Adipocyte (in vitro differentiated cells): ENCODE data around the gene DHX15.

Experiments
- DNase-seq: peaks from one replicate; pipeline ENCODE4 v3.0.0-alpha.2; 2015; ENCODE audit warnings: low read depth
- H3K27me3 ChIP-seq: replicated peaks from 2 replicates; pipeline ENCODE4 v1.7.0; 2013; ENCODE audit warnings: mild to moderate bottlenecking, low read length, moderate library complexity; ENCODE audit not compliant: control insufficient read depth, insufficient read depth
- H3K36me3 ChIP-seq: 2 replicates; pipeline ENCODE4 v1.7.0; 2013; ENCODE audit warnings: low read length, mild to moderate bottlenecking, moderate library complexity; ENCODE audit not compliant: control insufficient read depth, insufficient read depth, severe bottlenecking
- H3K4me1 ChIP-seq: 2 replicates; pipeline ENCODE4 v1.7.0; 2013; ENCODE audit warnings: mild to moderate bottlenecking, low read length, moderate library complexity; ENCODE audit not compliant: control insufficient read depth, insufficient read depth
- H3K4me3 ChIP-seq: 2 replicates; pipeline ENCODE4 v1.7.0; 2013; ENCODE audit warnings: mild to moderate bottlenecking, low read length, moderate library complexity
- H3K9ac ChIP-seq: 2 replicates; pipeline ENCODE4 v1.7.0; 2013; ENCODE audit warnings: mild to moderate bottlenecking, low read length, moderate library complexity
- H3K9me3 ChIP-seq: 2 replicates; pipeline ENCODE4 v1.7.0; 2013; ENCODE audit warnings: mild to moderate bottlenecking, low read length, moderate library complexity; ENCODE audit not compliant: control insufficient read depth

The DHX15 gene

DNA sequence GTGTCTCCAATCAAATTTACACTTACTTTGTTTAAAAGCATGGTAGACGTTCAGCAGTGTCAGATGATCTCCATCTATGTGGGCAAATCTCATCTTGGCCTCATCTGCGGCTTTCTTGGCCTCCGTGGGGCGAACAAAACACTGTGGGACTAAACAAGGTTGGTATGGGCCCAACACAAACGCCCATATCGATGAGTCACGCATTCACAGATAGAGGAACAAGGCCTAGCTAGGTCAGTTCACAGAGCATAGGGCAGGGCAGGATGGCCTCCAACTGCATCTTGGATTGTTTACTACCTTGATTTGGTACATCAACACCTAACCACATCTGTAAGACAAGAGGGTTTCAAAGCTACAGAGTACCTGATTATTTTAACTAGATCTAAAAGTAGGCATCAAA is 47.3 kb downstream of the DHX15 start:
- DNase-seq = no peak
- Histone ChIP-seq H3K27me3 (no peaks in the 10 kb centered on the region), H3K9me3 (no peaks in the 10 kb centered on the region), H3K36me3 (peaks cover 89% of the 10 kb centered on the region), H3K4me3 (no peak overlapping the region), H3K9ac (no peak overlapping the region), H3K4me1 (peaks cover 14% of the 10 kb centered on the region)

DNA sequence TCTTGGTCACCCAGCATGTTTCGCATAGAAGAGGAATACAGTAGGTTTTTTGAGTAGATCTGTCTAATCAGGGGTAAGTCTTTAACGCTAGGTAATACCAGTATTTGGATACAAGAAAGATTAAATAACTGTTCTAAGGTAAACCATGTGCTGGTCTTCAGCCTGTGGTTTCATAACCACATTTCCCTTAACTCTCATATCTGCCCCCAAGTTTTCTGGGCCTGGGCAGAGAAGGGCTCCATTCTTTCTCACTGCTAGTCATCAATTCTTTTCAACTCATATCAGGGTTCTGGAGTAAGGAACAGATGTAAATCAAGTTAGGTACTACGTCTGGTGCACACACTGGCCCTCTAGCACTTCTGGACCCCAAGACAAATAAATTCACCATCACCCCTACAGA is 49.0 kb downstream of the DHX15 start:
- no peak overlapping the region for H3K4me3 ChIP-seq
- H3K9ac ChIP-seq = no peak overlapping the region
- no peaks in the 10 kb centered on the region for H3K9me3 ChIP-seq
- H3K36me3 ChIP-seq = peaks cover 87% of the 10 kb centered on the region
- peaks cover 14% of the 10 kb centered on the region for H3K4me1 ChIP-seq
- no peaks in the 10 kb centered on the region for H3K27me3 ChIP-seq
- no peak for DNase-seq

DNA sequence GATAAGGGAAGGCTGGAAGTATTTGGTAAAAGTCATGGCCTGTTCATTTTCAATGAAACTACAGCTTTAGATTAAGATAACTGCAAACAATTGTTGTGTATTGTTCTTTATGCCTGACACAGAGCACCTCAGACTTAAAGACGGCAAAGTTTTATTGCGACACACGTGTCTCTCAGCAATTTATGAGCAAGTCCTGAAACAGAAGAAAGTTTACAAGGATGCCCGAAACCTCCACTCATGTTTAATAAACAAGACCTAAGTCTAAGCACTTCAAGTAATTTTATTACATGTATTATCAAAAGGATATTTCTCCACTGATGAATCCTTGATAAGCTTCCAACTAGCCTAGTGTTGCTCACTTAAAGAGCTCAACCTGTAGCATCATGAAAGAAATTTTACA is 51.0 kb downstream of the DHX15 start:
- no peak for DNase-seq
- Histone ChIP-seq H3K4me3 (no peak overlapping the region), H3K27me3 (no peaks in the 10 kb centered on the region), H3K36me3 (peaks cover 87% of the 10 kb centered on the region), H3K9me3 (no peaks in the 10 kb centered on the region), H3K4me1 (no peaks in the 10 kb centered on the region), H3K9ac (no peak overlapping the region)

DNA sequence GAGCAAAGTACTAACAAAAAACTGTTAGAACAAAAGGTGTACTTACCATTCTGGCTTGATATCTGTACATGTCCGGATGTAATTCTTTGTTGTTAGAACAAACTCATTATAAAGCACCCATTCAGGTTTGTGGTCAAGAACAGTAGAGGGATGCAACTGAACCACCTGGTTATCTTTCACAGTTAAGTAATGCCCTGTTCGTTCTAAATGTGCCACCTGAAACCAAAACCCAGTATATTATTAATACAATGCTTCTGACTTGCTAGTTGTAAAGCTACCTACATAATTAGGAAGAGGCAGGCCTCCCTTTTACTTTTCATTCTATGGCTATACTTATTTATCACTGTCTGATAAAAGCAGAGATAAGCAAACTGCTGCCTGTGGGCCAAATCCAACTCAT is 54.8 kb downstream of the DHX15 start:
- H3K9me3 ChIP-seq = no peaks in the 10 kb centered on the region

DNA sequence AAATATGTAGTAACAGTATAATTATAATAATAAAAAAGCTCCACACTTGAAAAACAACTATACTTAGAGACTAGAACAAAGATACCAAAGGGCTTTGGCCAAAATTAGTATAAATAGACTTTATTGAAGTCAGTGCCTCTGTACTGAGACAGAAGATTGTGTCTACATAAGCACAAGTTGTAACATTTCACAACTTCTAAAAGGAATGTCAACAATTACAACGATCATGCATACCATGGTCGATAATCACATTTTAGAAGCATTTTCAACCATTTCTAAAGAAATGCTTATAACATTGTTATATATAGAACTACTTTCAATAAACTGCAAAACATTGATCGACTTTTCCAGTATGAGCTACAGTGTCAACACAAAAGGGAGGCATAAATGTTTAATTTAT is 57.0 kb downstream of the DHX15 start:
- no peaks in the 10 kb centered on the region for H3K27me3 ChIP-seq
- peaks cover 85% of the 10 kb centered on the region for H3K36me3 ChIP-seq
- peak; percentile 15 for DNase-seq
- no peak overlapping the region for H3K4me3 ChIP-seq
- no peak overlapping the region for H3K9ac ChIP-seq
- H3K4me1 ChIP-seq = no peaks in the 10 kb centered on the region
- H3K9me3 ChIP-seq = no peaks in the 10 kb centered on the region

More for the DNA sequence above, 54.8 kb downstream of the DHX15 start:
- H3K4me1 ChIP-seq = no peaks in the 10 kb centered on the region
- H3K9ac ChIP-seq = no peak overlapping the region
- H3K27me3 ChIP-seq = no peaks in the 10 kb centered on the region
- H3K4me3 ChIP-seq = no peak overlapping the region
- peaks cover 93% of the 10 kb centered on the region for H3K36me3 ChIP-seq
- no peak for DNase-seq

DNA sequence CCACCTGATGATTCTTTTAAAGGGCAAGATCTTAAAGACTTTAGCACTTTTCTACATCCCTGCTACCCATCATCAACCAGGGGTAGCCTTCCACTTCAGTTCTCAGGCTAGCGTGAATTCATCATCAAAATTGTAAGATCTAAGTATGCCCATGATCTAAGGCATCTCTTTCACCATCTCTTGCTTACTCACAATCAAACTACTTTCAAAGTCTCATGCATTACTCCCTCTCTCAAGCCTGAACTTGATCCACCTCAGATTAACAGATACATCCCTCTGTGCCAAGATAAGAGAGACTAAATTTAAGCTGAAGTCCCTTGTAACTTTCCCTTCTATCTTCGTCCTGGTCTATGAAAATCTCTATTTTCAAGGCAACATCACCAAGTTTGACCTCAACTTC is 62.8 kb downstream of the DHX15 start:
- Histone ChIP-seq H3K36me3 (peaks cover 52% of the 10 kb centered on the region), H3K9ac (no peak overlapping the region), H3K9me3 (no peaks in the 10 kb centered on the region), H3K4me3 (no peak overlapping the region), H3K27me3 (no peaks in the 10 kb centered on the region), H3K4me1 (peaks cover 35% of the 10 kb centered on the region)
- DNase-seq = no peak

DNA sequence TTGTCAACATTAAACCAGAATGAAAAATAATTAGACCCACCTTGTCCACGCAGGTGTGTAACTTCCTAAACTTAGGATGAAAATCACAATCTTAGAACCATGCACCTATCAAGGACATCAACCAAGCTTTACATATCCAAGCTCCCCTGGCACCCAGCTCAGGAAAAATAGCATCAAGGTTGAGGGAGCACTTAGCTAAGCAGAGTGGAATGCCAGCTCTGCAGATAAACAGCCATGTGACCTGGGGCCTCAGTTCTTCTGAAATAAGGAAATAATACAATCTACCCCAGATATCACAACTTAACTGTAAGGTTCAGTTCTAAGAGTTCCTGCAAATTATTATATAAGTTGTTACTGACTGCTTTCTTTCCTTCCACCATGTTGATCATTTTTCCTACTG is 64.7 kb downstream of the DHX15 start:
- H3K4me3 ChIP-seq = peak overlapping the region; percentile 33
- no peaks in the 10 kb centered on the region for H3K9me3 ChIP-seq
- H3K9ac ChIP-seq = no peak overlapping the region
- H3K36me3 ChIP-seq = peaks cover 35% of the 10 kb centered on the region
- no peaks in the 10 kb centered on the region for H3K27me3 ChIP-seq
- peak; percentile 55 for DNase-seq
- H3K4me1 ChIP-seq = peaks cover 35% of the 10 kb centered on the region

DNA sequence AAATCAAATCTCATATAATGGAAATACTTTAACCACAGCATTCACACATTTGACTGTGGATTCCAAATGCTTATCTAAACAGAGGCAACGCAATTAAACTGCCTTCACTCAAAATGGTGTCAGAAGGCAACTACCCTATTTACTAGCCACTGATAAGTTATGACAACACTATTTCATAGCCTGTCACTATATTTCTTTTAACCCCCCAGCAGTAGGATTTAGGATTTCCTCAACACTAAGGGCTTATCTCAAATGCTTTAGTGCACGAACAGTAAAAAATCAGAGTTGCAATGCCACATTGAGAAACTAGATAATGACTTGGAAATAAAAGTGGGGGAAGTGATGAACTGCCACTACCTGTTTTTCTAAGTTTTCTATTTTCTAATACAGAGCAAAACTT is 66.7 kb downstream of the DHX15 start:
- no peak overlapping the region for H3K4me3 ChIP-seq
- no peaks in the 10 kb centered on the region for H3K27me3 ChIP-seq
- H3K9me3 ChIP-seq = no peaks in the 10 kb centered on the region
- peaks cover 35% of the 10 kb centered on the region for H3K4me1 ChIP-seq
- DNase-seq = no peak
- peaks cover 22% of the 10 kb centered on the region for H3K36me3 ChIP-seq
- no peak overlapping the region for H3K9ac ChIP-seq

DNA sequence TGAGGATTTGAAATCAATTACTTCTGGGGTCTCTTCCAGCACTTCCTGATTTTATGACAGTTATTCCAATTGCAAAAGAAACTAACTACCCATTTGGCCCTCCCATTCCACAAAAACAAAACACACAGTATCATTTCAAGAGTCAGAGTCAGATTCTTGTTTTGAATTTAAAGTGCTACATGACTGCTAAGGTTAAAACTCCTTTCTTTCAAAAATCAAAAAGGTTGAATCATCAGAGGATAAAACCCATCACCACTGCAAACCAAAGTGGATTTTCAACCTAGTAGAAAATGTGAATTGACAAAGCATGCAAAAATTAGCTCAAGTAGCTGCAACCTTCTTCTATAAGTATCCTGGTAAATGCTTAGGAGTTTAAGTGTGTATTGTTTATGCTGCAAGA is 67.4 kb downstream of the DHX15 start:
- Histone ChIP-seq H3K9ac (no peak overlapping the region), H3K4me3 (no peak overlapping the region), H3K27me3 (no peaks in the 10 kb centered on the region), H3K36me3 (peaks cover 19% of the 10 kb centered on the region), H3K9me3 (no peaks in the 10 kb centered on the region), H3K4me1 (peaks cover 35% of the 10 kb centered on the region)
- no peak for DNase-seq

DNA sequence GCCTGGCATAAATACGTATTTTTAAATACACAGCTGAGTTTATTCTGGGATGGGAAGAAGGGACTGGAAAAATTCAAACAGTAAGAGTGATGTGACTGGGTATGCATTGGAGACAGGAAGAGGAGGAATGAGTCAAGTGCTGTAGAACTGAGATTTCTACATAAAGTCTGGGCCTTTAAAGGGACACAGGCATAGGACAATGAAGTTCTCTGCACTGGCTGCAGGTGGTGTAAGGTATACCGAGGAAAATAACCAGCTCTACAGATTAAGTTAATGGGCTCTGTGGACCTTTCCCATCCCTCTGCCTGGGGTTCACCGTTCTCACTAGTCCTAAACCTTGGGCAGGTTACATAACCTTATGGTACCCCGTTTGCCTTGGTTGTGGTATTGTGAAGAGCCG is 68.7 kb downstream of the DHX15 start:
- Histone ChIP-seq H3K4me1 (peaks cover 35% of the 10 kb centered on the region), H3K27me3 (no peaks in the 10 kb centered on the region), H3K4me3 (no peak overlapping the region), H3K9ac (no peak overlapping the region), H3K9me3 (no peaks in the 10 kb centered on the region), H3K36me3 (peaks cover 14% of the 10 kb centered on the region)
- DNase-seq = no peak

DNA sequence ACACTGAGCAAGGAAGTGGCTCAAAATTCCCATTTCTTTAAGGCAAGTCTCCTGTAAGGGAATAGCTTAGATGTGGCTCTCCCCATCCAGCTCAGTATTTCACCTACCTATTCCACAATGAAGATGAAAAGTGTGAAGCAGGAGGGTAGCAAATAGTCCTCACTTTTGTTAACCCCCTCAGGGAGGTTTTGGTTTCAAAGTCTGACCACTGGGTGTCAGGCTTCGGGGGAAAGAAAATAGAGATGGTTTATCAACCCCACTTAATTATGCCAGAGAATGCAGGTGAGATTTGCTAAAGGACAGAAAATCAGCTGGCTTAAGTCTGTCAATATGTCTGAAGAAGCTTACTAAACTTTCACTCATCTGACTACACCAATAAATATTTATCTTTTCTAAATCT is 69.5 kb downstream of the DHX15 start:
- no peak overlapping the region for H3K9ac ChIP-seq
- no peaks in the 10 kb centered on the region for H3K27me3 ChIP-seq
- no peaks in the 10 kb centered on the region for H3K9me3 ChIP-seq
- DNase-seq = no peak
- H3K4me1 ChIP-seq = peaks cover 29% of the 10 kb centered on the region
- peaks cover 14% of the 10 kb centered on the region for H3K36me3 ChIP-seq
- H3K4me3 ChIP-seq = no peak overlapping the region

DNA sequence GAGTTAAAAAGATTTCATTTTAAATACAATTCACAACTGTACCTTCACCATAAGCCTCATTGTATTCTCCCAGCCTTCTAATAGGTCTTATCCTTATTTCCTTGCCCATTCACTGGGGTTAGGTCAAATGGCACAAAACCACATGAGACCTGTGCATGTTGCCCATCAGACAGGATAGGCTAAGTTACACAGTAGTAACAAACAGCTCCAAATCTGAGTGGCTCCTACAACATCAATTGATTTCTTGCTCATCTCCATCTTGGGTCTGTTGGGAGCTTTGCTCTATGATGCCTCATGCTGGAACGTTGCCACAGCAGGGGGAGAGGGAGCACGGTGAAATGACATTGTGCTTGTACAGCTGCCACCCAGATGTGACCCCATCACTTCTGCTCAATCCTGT is 70.6 kb downstream of the DHX15 start:
- H3K4me1 ChIP-seq = peaks cover 18% of the 10 kb centered on the region
- H3K27me3 ChIP-seq = no peaks in the 10 kb centered on the region
- no peak overlapping the region for H3K4me3 ChIP-seq
- no peak overlapping the region for H3K9ac ChIP-seq
- no peaks in the 10 kb centered on the region for H3K9me3 ChIP-seq
- H3K36me3 ChIP-seq = peaks cover 8% of the 10 kb centered on the region
- DNase-seq = no peak
